Glutamatergic neuron (in vitro differentiated cells): ENCODE measurements around the gene ZNF346. TPM values are rescaled to one million over a fixed set of nuclear protein-coding genes. Genes with fewer than 3 reads are reported as not detected.

Experiments
- DNase-seq: peaks from one replicate; pipeline ENCODE4 v3.0.0; 2022
- H3K27ac Mint-ChIP-seq: one replicate; pipeline ENCODE4 v1.8.0; 2020; ENCODE audit warnings: mild to moderate bottlenecking, mixed read lengths, inconsistent platforms; ENCODE audit not compliant: unreplicated experiment
- H3K27me3 Mint-ChIP-seq: one replicate; pipeline ENCODE4 v1.8.0; 2020; ENCODE audit warnings: mild to moderate bottlenecking, moderate library complexity, mixed read lengths, inconsistent platforms; ENCODE audit not compliant: unreplicated experiment
- H3K36me3 Mint-ChIP-seq: one replicate; pipeline ENCODE4 v1.8.0; 2020; ENCODE audit warnings: mild to moderate bottlenecking, mixed read lengths, inconsistent platforms; ENCODE audit not compliant: unreplicated experiment
- H3K4me1 Mint-ChIP-seq: one replicate; pipeline ENCODE4 v1.8.0; 2020; ENCODE audit warnings: mild to moderate bottlenecking, low read depth, mixed read lengths, inconsistent platforms; ENCODE audit not compliant: unreplicated experiment
- H3K4me3 Mint-ChIP-seq: one replicate; pipeline ENCODE4 v1.8.0; 2020; ENCODE audit warnings: mild to moderate bottlenecking, mixed read lengths, inconsistent platforms; ENCODE audit not compliant: unreplicated experiment
- H3K9me3 Mint-ChIP-seq: one replicate; pipeline ENCODE4 v1.8.0; 2020; ENCODE audit warnings: mild to moderate bottlenecking, moderate library complexity, mixed read lengths, inconsistent platforms; ENCODE audit not compliant: unreplicated experiment
- total RNA-seq: library from RNA; stranded (reverse); fragmentation: NEBNext Ultra II Directional; extraction: Animal tissue kit (Norgen Biotek cat#: 25700); gene quantifications from one replicate; pipeline ENCODE4 v1.2.1, GENCODE V29; 2021; ENCODE audit not compliant: unreplicated experiment
- TF ChIP-seq, protein P1 (sequence below): fragments of 200-600 bp; sonication (generic); IDR thresholded peaks from one replicate; pipeline ENCODE4 v1.5.0; 2021; ENCODE audit not compliant: partially characterized antibody, unreplicated experiment

The ZNF346 gene
- total RNA-seq, 1 donor from 2014 or later, result 18.2 TPM

DNA sequence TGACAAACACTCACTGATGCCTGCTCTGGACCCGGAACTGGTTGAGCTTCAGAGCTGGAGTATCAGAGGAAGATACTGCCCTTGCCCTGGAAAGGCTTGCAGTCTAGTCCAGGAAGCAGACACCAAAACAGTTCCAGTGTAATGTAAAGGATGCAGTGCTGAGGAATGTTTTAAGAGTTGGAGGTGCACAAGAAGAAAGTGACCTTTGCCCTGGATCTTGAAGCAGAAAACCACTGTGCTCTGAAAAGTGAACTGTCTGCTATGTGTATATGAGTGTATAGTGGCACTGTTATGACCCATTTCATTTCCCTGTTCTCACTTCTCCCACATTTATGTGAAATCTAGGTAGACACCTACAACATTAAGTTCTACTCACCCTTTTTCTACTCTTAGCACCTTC is 2.1 kb downstream of the ZNF346 start:
- H3K4me1 Mint-ChIP-seq, result peaks cover 6% of the 10 kb centered on the region
- H3K9me3 Mint-ChIP-seq, result peaks cover 9% of the 10 kb centered on the region
- no peaks in the 10 kb centered on the region for H3K36me3 Mint-ChIP-seq
- DNase-seq, result no peak
- H3K27me3 Mint-ChIP-seq, result no peaks in the 10 kb centered on the region
- TF ChIP-seq, protein P1, sequence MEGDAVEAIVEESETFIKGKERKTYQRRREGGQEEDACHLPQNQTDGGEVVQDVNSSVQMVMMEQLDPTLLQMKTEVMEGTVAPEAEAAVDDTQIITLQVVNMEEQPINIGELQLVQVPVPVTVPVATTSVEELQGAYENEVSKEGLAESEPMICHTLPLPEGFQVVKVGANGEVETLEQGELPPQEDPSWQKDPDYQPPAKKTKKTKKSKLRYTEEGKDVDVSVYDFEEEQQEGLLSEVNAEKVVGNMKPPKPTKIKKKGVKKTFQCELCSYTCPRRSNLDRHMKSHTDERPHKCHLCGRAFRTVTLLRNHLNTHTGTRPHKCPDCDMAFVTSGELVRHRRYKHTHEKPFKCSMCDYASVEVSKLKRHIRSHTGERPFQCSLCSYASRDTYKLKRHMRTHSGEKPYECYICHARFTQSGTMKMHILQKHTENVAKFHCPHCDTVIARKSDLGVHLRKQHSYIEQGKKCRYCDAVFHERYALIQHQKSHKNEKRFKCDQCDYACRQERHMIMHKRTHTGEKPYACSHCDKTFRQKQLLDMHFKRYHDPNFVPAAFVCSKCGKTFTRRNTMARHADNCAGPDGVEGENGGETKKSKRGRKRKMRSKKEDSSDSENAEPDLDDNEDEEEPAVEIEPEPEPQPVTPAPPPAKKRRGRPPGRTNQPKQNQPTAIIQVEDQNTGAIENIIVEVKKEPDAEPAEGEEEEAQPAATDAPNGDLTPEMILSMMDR, result no peak
- H3K4me3 Mint-ChIP-seq, result peak overlapping the region; percentile 61
- no peak overlapping the region for H3K27ac Mint-ChIP-seq

DNA sequence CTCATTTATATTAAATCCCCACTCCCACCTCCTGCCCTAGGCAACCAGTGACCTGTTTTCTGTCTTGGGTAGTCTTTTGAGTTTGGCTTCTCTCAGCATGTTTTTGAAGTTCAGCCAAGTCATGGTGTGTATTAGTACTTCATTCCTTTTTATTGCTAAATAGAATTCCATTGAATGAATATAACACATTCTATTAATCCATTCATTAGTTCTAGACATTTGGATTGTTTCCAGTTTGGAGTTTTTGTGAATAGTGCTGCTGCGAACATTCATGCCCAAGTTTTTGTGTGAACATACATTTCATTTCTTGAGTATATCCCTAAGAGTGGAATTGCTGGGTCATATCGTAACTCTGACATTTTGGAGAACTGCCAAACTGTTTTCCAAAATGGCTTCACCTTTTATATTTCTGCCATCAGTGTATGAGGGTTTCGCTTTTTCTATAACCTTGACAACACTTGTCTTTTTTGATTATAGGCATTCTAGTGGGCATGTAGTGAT is 2.7 kb downstream of the ZNF346 start:
- DNase-seq, result no peak
- Mint-ChIP-seq H3K4me1 (peaks cover 6% of the 10 kb centered on the region), H3K27ac (no peak overlapping the region), H3K36me3 (no peaks in the 10 kb centered on the region), H3K4me3 (peak overlapping the region; percentile 26), H3K9me3 (peaks cover 9% of the 10 kb centered on the region), H3K27me3 (no peaks in the 10 kb centered on the region)
- TF ChIP-seq, protein P1, result no peak

DNA sequence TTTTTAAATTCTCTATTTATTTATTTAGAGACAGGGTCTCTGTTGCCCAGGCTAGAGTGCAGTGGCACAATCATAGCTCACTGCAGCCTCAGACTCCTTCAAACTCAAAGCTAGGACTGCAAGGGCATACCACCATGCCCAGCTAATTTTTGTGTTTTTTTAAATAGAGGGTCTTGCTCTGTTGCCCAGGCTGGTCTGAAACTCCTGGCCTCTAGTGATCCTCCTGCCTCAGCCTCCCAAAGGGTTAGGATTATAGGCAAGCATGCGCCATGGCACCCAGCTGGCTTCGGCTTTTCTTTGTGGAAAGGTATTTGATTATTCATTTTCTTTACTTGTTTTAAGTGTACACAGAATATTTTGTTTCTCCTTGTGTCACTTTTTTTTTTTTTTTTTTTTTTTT is 5.2 kb downstream of the ZNF346 start:
- Mint-ChIP-seq H3K27me3 (no peaks in the 10 kb centered on the region), H3K9me3 (peaks cover 7% of the 10 kb centered on the region), H3K36me3 (peaks cover 3% of the 10 kb centered on the region), H3K4me1 (peaks cover 3% of the 10 kb centered on the region), H3K27ac (no peak overlapping the region), H3K4me3 (no peak overlapping the region)
- DNase-seq, result no peak
- TF ChIP-seq, protein P1, result no peak

DNA sequence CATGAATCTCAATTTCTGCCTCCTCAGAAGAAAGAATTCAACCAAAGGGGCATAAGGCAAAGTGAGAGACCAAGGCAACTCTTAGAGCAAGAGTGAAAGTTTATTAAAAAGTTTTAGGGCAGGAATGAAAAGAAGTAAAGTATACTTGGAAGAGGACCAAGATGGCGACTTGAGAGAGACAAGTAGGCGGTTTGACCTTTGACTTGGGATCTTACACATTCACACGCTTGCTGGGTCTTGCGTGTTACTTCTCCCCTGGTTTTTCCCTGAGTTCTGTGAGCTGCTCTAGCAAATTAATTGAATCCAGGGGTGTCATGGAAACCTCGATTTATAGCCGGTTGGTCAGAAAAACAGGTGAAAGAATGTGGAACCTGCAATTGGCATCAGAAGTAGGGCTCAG is 7.0 kb downstream of the ZNF346 start:
- TF ChIP-seq, protein P1, result no peak
- H3K4me3 Mint-ChIP-seq, result no peak overlapping the region
- peaks cover 4% of the 10 kb centered on the region for H3K9me3 Mint-ChIP-seq
- H3K4me1 Mint-ChIP-seq, result peaks cover 3% of the 10 kb centered on the region
- DNase-seq, result no peak
- H3K36me3 Mint-ChIP-seq, result peaks cover 3% of the 10 kb centered on the region
- peaks cover 3% of the 10 kb centered on the region for H3K27me3 Mint-ChIP-seq
- no peak overlapping the region for H3K27ac Mint-ChIP-seq

DNA sequence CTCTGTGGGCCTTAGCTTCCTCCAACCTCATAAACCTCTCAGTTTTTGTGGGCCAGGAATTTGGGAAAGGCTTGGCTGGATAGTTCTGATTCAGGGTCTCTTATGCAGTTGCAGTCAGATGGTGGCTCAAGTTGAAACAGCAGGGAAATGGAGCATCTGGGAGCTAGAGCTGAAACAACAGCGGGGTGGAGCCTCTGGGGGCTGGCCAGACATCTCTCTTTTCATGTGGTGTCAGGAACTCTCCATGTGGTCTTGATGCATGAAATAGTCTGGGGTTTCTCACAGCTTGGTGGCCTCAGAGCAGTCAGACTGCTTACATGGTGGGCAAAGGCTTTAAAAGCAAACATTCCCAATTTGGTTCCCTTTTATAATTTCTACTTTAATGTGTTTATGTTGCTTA is 13.5 kb downstream of the ZNF346 start:
- TF ChIP-seq, protein P1, result no peak
- peak overlapping the region; percentile 96 for H3K27ac Mint-ChIP-seq

More for the DNA sequence above, 13.5 kb downstream of the ZNF346 start:
- H3K27me3 Mint-ChIP-seq, result peaks cover 11% of the 10 kb centered on the region
- H3K4me1 Mint-ChIP-seq, result peaks cover 9% of the 10 kb centered on the region
- peak; percentile 64 for DNase-seq
- H3K36me3 Mint-ChIP-seq, result peaks cover 3% of the 10 kb centered on the region
- peak overlapping the region; percentile 41 for H3K4me3 Mint-ChIP-seq
- peaks cover 6% of the 10 kb centered on the region for H3K9me3 Mint-ChIP-seq
